Cerebellar nuclear complex (tissue), 1 donor: ENCODE results near the gene NLGN3.

Experiments
- DNase-seq, 2 experiments: peaks; one replicate each; lab custom pipeline; 2025; lab: John Stamatoyannopoulos, UW

Gene NLGN3

DNA sequence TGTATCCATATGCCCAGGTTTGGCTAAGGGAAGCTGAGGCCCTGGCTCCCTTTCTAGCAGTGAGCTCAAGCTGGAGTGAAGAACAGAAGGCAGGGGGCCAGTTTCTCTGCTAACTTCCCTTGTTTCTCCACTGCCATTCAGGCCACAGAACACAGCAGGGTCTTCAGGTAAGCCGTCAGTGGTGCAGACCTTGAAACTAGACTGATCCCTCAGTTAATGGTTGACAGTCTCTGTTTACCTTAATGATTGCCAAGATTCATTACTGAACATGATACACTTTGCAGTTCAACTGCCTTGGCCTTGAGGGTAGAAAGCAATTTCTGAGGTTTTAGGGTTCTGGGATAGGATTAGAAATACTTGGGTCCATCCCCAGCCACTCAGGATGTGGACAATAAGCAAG is 69.5 kb downstream of the NLGN3 start:
- no peak for DNase-seq

DNA sequence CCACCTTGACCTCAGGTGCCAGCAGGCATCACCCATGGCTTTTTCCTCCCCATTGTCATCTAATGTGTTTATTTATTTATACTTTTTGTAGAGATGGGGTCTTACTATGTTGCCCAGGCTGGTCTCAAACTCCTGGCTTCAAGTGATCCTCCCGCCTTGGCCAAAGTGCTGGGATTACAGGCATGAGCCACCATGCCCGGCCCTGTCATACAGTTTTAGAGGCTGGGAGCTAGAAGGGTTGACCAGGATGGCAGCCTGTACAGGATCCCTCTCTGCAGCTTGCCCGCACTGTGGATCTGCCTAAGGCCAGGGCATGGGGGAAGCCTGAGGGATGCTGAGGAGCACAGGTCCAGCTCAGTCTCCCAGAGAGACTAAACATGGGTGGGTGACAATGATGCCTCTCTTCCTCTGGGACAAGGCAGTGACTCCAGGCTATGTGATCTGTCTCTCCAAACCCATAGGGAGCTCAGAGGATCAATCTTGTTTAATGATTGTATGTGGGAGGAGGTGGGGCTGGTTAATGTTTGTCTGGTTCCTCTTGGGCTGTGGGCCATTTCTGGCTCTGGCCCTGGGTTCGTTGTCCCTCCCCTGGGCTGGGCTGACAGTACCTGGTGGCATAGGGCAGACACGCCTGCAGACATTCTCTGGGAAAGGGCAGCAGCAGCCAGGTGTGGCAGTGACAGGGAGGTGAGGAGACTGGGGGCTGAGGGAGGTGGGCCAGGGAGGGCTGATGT is 70.1 kb downstream of the NLGN3 start:
- DNase-seq, result no peak

DNA sequence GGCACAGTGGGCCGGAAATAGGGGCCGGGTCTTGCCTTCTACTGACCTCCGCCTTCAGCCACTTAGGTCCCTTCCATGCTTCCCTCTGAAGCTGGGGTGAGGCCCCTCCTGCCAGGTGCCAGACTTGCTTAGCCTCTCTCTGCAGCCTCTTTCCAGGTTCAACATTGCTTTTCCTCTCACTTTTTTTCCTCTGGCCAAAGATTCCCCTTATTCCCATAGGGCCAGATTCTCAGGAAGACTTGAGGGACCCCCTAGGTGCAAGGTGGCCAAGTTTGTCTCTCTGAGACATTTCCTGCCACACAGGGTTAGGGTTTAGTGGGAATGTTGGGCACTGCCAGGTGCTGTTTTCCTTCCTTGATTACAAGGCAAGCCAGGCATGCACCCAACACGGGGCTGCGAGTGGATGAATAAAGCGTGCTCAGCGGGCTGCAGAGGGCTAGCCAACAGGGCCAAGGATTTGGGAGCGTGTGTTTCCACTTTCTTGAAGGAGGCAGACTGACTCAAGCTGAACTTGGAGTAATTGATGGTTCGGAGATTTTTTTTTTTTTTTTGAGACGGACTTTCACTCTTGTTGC is 70.8 kb downstream of the NLGN3 start:
- no peak for DNase-seq

- no peak for DNase-seq
Observed at GRCh38 chrX:71216485-71216884, 71.8 kb downstream of the NLGN3 start.

GRCh38 chrX:71217298-71217697 is 72.7 kb downstream of the NLGN3 start:
- no peak for DNase-seq
